Loucy (cell line): ENCODE measurements around the gene ANKRD18B.
"Not testable (repeated sequence)": the region's sequence is repeated elsewhere in the genome, so short reads cannot be mapped to it uniquely, and the experiment has no call there.

ENCODE experiments used
- CTCF ChIP-seq: fragments of 200-600 bp; sonication (generic); conservative IDR thresholded peaks from 2 replicates; pipeline ENCODE4 v1.5.1; 2014; ENCODE audit warnings: mild to moderate bottlenecking, antibody characterized with exemption, low read length
- EZH2phosphoT487 ChIP-seq: fragments of 200-600 bp; IDR thresholded peaks from 2 replicates; pipeline ENCODE4 v1.6.1; 2018; ENCODE audit warnings: antibody characterized with exemption, mild to moderate bottlenecking, moderate library complexity, borderline replicate concordance

GRCh38 chr9:33551183-33551582 is 27.1 kb downstream of the ANKRD18B start:
- not testable (repeated sequence) for TF ChIP-seq CTCF, EZH2phosphoT487
